NCI-H1048 (cell line): Measurements from ENCODE around the gene PHF3.

Experiments
- DNase-seq: peaks from one replicate; lab custom pipeline; 2025; lab: John Stamatoyannopoulos, UW

Gene PHF3

GRCh38 chr6:63644668-63645326 is 9.2 kb downstream of the PHF3 start:
- DNase-seq, result no peak

GRCh38 chr6:63649269-63649668 is 13.7 kb downstream of the PHF3 start:
- no peak for DNase-seq

GRCh38 chr6:63649847-63650265 is 14.3 kb downstream of the PHF3 start:
- DNase-seq, result no peak

DNA sequence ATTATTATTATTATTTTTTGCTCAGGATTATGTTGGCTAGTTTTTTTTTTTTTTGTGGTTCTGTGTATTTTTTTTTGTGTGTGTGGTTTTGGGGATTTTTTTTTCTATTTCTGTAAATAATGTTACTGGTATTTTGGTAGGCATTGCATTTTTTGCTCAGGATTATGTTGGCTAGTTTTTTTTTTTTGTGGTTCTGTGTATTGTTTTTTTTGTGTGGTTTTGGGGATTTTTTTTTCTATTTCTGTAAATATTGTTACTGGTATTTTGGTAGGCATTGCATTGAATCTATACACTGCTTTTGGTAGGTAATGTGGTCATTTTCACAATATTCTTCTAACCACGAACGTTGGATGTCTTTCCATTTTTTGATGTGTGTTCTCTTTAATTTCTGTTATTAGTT is 17.4 kb downstream of the PHF3 start:
- DNase-seq, result no peak

- no peak for DNase-seq
These were observed 25.2 kb downstream of the PHF3 start for GRCh38 chr6:63660757-63661156.

DNA sequence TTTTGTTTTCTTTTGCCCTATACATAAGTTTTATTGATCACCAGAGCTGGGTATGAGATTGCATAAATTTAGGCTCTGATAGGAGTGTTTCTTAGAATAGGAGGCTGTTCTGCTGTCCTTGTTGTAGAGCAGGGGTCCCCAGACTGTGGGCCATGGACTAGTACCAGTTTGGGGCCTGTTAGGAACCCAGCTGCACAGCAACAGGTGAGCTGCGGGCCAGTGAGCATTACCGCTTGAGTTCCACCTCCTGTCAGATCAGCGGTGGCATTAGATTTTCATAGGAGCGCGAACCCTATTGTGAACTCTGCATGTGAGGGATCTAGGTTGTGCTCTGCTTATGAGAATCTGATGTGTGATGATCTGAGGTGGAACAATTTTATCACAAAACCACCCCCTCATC is 26.2 kb downstream of the PHF3 start:
- no peak for DNase-seq

- DNase-seq, result no peak
These were observed 27.7 kb downstream of the PHF3 start for GRCh38 chr6:63663147-63663955.

DNA sequence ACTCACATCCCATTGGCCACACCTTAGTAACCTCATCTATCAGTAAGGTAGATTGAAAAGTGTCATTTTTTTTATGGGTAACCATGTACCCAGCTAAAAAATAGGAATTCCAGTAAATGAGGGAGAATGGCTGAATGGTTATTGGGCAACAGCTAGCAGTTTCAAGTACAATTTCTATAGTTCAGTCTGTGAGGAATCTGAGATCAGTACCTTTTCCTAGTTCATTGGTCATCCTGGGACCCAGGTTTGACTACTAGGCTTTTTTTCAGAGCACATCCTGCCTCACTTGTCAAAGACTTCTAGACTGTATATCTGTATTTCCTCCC is 28.3 kb downstream of the PHF3 start:
- no peak for DNase-seq

GRCh38 chr6:63671098-63671754 is 35.6 kb downstream of the PHF3 start:
- no peak for DNase-seq

- no peak for DNase-seq
These were observed 37.1 kb downstream of the PHF3 start for GRCh38 chr6:63672582-63673129.

- DNase-seq, result no peak
These were observed 38.1 kb downstream of the PHF3 start for GRCh38 chr6:63673692-63674091.

DNA sequence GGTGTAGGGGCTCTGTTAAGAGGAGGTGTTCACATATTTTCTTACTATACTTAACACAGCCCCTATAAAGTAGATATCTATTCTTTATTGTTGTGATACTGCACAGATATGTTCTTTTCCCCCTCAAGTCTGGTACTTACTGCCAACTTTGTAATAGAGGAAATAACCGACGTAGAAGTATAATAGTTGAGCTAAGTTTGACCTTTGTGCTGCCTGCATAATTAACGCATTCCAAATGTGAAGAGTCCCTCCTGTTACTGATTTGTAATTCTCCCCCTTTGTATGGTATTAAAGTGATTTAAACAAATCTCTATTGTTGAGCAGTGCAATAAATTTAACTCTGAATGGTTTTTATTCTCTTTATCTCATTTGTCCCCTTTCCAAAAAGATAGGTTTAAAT is 39.0 kb downstream of the PHF3 start:
- DNase-seq, result no peak

DNA sequence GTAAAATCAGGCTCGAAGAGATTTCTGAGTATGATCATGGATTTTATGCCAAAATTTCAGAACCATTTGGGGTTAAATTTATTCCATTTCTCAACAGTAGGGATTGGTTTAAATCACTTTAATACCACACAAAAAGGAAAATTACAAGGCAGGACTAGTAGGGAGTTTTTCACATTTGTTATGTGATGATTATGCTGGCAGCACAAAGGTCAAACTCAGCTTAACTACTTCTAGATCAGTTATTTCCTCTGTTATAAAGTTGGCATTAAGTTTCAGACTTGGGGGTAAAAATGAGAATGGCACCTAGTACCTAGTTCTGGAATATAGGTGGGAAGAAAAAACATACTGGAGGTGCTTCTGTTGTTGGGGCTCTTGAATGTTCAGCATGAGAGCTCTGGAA is 39.5 kb downstream of the PHF3 start:
- no peak for DNase-seq

DNA sequence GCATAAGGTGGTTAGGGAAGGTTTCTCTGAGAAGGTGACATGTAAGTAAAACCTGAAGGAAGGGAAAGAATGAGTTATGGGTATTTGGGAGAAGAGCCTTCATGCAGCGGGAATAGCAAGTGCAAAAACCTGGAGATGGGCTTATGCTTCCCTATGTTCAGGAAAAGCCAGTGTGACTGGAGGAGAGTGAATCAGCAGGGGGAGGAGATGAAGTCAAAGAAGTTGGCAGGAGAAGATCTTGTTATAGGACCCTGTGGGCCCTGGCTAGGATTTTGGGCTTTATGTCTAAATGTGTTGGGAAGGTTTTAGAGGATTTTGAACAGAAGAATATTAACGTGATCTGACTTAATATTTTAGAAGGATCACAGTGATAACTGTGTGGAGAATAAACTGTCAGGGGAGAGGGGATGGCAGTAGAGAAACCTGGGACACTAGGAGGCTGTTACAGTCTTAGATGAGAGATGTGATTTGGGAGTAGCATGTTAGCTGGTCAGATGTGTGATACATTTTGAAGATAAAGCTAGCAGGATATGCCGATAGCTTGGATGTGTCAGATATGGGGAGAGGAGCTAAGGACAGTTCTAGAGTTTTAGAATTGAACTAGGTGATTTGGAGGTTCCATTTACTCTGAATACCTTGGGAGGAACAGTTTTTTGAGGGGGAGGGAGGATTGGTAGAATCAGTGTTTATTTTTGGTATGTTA is 41.0 kb downstream of the PHF3 start:
- no peak for DNase-seq

DNA sequence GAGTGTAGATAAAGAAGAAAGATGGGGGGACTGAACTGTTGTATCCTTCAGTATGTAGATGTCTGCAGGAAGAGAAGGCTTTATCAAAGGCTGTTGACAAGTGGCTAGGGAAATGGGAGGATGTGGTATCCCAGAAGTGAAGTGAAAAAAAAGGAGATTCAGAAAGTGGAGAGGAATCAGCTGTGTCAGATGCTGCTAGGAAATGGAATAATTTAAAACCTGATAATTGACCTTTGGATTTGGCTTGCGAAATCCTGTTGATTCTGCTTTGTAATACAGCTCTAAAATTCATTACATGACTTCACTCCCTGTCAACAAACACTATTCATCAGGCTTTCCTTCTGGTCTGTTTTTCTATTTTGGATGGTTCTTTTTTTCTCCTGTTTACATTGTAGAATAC is 41.7 kb downstream of the PHF3 start:
- no peak for DNase-seq

DNA sequence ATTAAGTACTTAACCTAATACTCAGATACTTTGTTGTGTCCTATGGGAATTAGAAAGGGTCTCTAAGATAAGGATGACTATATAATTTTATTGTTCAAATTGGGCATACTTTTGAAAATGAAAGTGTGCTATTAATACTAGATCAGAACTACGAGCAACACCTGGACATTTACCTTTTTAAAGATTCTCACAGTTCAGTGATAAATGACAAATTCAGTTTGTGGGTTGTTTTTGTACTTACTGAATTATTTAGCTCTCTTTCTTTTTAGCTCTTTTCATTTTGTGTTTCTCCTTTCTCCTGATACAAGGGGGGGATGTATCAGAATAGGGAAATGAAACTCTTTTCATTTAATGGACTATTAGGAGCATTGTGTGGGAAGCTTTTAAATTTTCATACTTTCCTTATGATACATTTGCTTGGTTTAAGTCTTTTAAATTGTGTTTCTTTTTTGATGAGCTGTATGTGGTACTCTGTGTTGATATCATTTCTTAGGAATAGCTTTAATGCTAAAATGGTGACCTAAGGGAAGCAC is 47.5 kb downstream of the PHF3 start:
- no peak for DNase-seq

DNA sequence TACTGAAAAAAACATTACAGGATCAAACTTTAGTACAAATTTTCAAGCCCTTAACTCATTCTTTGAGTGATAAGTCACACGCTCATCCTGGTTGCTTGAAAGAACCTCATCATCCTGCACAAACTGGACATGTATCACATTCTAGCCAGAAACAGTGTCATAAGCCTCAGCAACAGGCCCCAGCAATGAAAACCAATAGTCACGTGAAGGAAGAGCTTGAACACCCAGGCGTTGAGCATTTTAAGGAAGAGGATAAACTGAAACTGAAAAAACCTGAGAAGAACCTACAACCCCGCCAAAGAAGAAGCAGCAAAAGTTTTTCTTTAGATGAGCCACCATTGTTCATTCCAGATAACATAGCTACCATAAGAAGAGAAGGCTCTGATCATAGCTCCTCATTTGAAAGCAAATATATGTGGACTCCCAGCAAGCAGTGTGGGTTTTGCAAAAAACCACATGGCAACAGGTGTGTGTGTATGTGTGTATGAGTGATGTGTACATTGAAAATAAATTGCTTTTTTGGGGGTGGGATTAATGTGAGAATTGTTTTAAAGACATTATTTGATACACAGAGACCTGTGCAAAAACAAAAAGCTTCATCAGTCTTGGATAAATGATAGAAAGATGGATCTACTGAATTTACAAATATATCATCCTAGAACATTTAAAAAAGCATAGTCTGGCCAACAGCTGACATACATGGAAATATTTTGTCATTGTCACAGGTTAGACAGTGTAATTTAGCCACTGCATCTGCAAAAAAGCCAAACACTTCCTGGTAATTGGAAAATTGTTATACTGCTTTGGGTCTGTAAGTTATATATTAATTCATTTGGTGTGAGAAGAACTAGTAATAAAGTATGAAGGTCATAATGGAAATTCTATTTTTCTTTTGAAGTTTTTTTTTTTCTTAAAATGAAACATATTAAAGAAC is 50.1 kb downstream of the PHF3 start:
- DNase-seq, result no peak

GRCh38 chr6:63689421-63689820 is 53.8 kb downstream of the PHF3 start:
- DNase-seq, result no peak

DNA sequence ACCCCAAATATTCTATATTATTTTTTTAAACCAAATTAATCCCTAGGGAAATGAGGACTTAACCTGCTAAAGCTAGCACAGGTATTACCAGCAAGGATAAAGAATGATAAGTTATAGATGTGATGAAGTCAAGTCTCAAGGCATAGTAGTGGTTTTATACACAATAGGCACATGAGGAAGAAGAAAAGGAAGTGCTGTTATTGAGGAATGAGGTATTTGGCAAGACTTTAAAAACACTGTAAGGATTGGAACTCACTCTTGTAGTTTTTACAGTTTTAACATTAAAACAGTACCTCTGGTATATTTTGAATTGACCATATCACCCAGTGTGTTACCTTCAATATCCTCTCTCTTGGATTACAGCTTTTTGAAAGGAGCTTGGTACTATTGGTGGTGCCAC is 54.6 kb downstream of the PHF3 start:
- DNase-seq, result no peak

GRCh38 chr6:63705707-63706106 is 70.1 kb downstream of the PHF3 start:
- DNase-seq, result no peak

DNA sequence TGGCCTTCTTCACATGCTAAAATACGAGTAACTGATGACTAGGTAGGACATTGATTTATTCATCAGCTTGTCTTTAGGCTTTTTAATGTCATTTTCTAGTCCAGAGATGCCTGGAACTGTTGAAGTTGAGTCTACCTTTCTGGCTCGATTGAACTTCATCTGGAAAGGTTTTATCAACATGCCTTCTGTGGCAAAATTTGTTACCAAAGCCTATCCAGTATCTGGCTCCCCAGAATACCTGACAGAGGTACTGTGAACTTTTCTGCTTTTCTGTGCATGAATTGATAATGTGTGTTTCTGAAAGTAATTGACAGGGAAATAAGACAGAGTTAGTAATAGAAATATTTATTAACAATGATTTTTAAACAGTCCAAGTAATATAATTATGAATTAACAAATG is 71.0 kb downstream of the PHF3 start:
- DNase-seq, result no peak
